Measurements from ENCODE around the gene SLC49A4.

SLC49A4 gene

DNA sequence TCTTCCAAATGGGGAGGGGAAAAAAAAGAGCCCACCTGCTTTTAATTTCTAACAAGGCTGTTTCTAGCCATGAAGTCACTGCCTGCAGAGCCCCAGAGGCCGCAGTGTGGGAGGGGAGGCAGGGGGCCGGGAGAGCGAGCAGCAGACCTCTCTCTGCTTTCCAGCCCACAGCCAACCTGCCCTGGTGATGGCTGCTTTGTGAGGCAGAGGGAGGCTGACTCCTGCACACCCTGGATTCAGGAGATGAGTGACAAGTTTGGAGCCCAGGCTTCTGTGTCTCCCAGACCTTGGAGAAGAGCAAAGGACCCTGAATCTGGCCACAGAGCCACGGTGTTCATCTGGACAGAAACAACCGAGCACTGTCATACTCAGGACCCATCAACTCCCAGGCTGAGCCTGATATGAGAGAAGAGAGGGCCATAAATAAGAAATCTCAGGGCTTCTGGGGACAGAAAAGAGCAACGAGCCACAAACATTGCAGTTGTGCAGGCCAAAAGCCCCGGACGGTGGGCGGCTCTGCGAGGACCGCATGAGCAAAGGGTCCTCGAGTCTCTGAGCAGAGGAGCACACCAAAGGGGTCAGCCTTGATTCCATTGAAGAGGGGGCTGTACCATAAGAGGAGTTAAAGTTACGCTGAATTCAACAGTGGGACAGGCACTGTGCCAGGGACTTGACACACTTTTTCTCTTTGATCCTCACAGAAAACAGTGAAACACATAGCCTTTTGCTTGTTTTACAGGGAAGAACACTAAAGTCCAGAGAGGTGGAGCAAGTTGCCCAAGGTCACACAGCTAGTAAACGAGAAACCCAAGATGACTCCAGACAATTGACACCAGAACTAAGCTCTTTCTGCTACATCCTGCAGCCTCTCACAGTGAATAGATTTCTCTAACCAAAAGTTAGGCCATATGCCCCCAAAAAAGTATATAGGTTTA is 135.5 kb downstream of the SLC49A4 start:
- TF ChIP-seq, protein P1, sequence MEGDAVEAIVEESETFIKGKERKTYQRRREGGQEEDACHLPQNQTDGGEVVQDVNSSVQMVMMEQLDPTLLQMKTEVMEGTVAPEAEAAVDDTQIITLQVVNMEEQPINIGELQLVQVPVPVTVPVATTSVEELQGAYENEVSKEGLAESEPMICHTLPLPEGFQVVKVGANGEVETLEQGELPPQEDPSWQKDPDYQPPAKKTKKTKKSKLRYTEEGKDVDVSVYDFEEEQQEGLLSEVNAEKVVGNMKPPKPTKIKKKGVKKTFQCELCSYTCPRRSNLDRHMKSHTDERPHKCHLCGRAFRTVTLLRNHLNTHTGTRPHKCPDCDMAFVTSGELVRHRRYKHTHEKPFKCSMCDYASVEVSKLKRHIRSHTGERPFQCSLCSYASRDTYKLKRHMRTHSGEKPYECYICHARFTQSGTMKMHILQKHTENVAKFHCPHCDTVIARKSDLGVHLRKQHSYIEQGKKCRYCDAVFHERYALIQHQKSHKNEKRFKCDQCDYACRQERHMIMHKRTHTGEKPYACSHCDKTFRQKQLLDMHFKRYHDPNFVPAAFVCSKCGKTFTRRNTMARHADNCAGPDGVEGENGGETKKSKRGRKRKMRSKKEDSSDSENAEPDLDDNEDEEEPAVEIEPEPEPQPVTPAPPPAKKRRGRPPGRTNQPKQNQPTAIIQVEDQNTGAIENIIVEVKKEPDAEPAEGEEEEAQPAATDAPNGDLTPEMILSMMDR (IDR thresholded peaks at IDR 0.05; ENCODE audit: insufficient read depth, low read depth, low read length, missing control alignments): no peak
- H3K4me3 ChIP-seq (ENCODE audit: low read length): no peak overlapping the region
- no peak for DNase-seq (ENCODE audit: low read depth)
